GM19023 (cell line): Measurements from ENCODE around the gene AGO3.

Experiments used
- ATAC-seq: cut with Tn5 transposase; IDR thresholded peaks from one replicate; pipeline ENCODE4 v1.9.1; 2021; ENCODE audit warnings: mild to moderate bottlenecking, moderate library complexity; ENCODE audit not compliant: unreplicated experiment

Gene AGO3

GRCh38 chr1:36080801-36081200 is 149.9 kb downstream of the AGO3 start:
- no peak for ATAC-seq

- no peak for ATAC-seq
Observed at GRCh38 chr1:36081926-36082485, 151.1 kb downstream of the AGO3 start.

DNA sequence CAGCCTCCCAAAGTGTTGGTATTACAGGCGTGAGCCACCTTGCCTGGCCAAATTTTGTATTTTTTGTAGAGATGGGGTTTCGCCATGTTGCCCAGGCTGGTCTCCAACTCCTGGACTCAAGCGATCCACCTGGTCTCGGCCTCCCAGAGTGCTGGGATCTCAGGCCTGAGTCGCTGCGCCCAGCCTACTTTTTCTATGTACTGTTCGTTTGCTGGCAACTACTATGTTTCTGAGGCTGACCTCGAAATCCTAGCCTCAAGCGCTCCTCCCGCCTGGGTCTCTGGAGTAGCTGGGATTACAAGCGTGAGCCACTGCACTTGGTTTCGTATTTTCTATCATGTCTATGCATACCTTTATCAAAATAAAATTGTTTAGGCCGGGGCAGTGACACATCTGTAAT is 152.3 kb downstream of the AGO3 start:
- ATAC-seq: no peak

- no peak for ATAC-seq
Observed at GRCh38 chr1:36083635-36084496, 153.0 kb downstream of the AGO3 start, which contains the start of gene TEKT2. Gene TEKT2, plus strand, starts transcription at chr1:36084094. Its CDS starts 828 bp downstream, at chr1:36084922.

- no peak for ATAC-seq
Observed at GRCh38 chr1:36084497-36085115, 153.7 kb downstream of the AGO3 start.

- no peak for ATAC-seq
Observed at GRCh38 chr1:36085126-36085525, 154.2 kb downstream of the AGO3 start.

GRCh38 chr1:36085686-36086526 is 155.0 kb downstream of the AGO3 start:
- no peak for ATAC-seq

DNA sequence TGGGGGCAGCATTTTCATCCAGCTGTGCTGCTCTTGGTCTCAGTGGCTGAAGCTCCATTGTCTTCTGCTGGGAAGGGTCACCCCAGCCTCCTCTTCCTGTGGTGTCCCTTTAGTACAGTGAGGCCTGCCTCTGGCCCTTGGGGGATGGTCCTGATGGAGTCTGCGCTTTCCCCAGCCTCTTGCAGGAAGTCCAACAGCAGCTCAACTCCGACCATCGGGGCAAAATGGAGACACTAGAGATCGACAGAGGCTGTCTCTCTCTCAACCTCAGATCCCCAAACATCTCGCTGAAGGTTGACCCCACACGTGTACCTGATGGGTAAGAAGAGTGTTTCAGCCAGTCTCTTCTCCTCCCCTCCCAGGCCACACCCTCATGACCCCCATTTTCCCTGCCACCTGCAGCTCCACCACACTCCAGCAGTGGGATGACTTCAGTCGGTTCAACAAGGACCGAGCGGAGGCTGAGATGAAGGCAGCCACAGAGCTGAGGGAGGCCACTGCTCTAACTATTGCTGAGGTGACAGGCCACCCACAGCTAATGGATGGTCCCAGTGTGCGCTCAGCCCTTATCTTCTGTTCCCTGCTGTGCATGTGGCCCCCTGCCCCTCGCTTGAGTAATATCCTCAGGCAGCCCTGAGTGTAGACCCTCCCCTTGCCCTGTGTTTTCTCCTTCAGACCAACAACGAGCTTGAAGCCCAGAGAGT is 155.8 kb downstream of the AGO3 start:
- ATAC-seq: no peak

- ATAC-seq: no peak
Observed at GRCh38 chr1:36087233-36088123, 156.6 kb downstream of the AGO3 start.

DNA sequence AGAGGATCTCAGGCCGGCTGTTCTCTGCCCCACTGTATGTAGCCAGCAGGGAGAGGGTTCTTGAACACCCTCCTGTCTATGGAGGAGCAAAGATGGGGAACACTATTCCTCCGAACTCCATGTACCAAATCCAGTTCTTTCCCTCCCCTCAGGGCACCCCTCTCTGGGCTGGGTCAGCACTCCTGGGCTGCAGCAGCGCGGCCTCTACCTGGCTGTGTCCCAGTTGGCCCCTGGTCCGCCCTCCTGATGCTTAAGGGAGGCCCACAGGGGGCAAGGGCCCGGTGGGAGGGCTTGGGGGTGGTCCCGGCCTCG is 157.3 kb downstream of the AGO3 start:
- no peak for ATAC-seq

- peak; percentile 76 for ATAC-seq
Observed at GRCh38 chr1:36088577-36089392, 157.9 kb downstream of the AGO3 start, which contains the start of gene ADPRS. Gene ADPRS, plus strand, starts transcription at chr1:36088892. Its CDS starts 13 bp downstream, at chr1:36088905.

DNA sequence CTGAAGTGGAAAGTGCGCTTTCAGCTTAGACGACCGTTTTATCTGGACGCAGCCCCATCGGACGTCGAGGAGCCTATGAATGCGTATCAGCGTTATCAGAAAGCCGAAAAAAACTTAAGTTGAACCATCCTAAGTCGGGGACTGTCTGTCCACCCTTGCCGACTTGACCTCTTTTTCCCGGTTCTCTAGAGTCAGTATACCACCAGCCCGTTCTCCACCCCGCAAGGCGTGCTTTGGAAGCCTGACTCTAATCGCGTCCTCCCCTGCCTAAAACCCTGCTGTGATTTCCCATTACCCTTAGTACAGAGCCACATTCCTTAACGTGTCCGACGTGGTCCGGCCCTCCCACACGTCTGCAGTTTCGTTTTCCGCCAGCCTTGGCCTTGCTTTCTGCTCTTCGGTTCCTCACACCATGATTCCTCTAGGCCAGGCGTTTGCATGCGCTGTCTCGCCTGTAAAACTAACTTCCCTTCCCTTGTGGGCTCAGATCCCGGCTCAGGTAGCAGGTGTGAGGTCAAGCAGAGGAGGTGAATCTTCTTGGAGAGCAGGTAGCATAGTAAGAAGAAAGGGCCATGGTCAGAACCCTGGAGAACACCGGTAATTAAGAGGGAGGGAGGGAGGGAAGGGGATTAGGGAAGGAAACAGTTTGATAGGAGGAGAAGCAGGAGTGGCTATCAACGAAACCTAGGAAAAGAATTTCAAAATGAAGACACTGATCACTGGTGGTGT is 158.7 kb downstream of the AGO3 start:
- ATAC-seq: no peak

- no peak for ATAC-seq
Observed at GRCh38 chr1:36091141-36091540, 160.2 kb downstream of the AGO3 start.

GRCh38 chr1:36091698-36092097 is 160.8 kb downstream of the AGO3 start:
- no peak for ATAC-seq

- no peak for ATAC-seq
Observed at GRCh38 chr1:36092166-36092797, 161.4 kb downstream of the AGO3 start.

DNA sequence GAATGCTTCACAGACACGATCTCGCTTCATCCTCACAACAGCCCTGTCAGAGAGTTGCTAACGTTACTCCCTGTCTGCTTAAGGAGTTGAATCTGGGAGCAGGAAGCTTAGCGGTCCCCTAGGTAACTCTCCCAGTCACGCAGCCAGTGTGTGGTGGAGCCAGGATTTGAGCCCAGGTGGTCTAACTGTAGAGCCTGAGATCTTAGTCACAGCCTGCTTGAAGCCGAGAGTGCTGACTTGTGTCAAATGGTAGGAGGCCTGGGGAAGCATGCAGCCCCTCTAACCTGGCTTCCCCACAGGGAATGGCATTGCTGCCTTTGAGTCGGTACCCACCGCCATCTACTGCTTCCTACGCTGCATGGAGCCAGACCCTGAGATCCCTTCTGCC is 161.9 kb downstream of the AGO3 start:
- ATAC-seq: no peak

GRCh38 chr1:36093226-36093625 is 162.3 kb downstream of the AGO3 start:
- no peak for ATAC-seq

DNA sequence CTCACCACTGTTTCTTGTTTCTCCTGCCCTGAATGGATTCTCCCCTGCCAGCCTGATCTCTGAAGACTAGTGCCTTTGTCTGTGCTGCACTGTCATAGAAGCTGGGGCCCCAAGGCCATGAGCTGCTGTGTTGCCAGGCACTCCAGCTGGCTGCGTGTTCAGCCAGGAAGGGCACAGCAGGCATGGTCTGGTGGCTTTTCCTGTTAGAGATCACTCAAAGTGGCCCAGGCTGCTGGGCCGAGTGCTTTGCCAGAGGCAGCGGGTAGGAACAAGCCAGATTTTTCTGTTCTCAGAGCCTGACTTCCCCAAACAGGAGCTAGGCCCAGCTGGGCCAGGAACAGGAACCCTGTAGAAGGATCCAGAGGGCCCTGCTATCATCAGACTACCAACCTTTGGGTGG is 163.0 kb downstream of the AGO3 start:
- ATAC-seq: no peak
